NCI-H524 treated with DMSO at 0.1 percent for 48 hours (cell line): ENCODE data around the gene GLDC.

Experiments
- DNase-seq: peaks from one replicate; lab custom pipeline; 2025; lab: John Stamatoyannopoulos, UW

Gene GLDC

GRCh38 chr9:6620353-6620752 is 25.2 kb downstream of the GLDC start:
- DNase-seq: no peak

- no peak for DNase-seq
Measured at GRCh38 chr9:6619909-6620308, 25.6 kb downstream of the GLDC start.

- no peak for DNase-seq
Measured at GRCh38 chr9:6616951-6617602, 28.5 kb downstream of the GLDC start.

GRCh38 chr9:6614489-6614888 is 31.0 kb downstream of the GLDC start:
- no peak for DNase-seq

GRCh38 chr9:6611865-6612264 is 33.7 kb downstream of the GLDC start:
- DNase-seq: no peak

- no peak for DNase-seq
Measured at GRCh38 chr9:6610073-6610472, 35.5 kb downstream of the GLDC start.

- no peak for DNase-seq
Measured at GRCh38 chr9:6609497-6610016, 36.0 kb downstream of the GLDC start.

GRCh38 chr9:6605202-6605601 is 40.3 kb downstream of the GLDC start:
- DNase-seq: no peak

- no peak for DNase-seq
Measured at GRCh38 chr9:6600426-6600825, 45.1 kb downstream of the GLDC start.

- DNase-seq: no peak
Measured at GRCh38 chr9:6600006-6600405, 45.5 kb downstream of the GLDC start.

GRCh38 chr9:6598249-6598725 is 47.2 kb downstream of the GLDC start:
- DNase-seq: no peak

- no peak for DNase-seq
Measured at GRCh38 chr9:6592791-6593190, 52.7 kb downstream of the GLDC start.

- no peak for DNase-seq
Measured at GRCh38 chr9:6592231-6592630, 53.3 kb downstream of the GLDC start.

GRCh38 chr9:6590772-6591384 is 54.7 kb downstream of the GLDC start:
- DNase-seq: no peak

GRCh38 chr9:6590334-6590733 is 55.2 kb downstream of the GLDC start:
- DNase-seq: no peak

GRCh38 chr9:6584881-6585597 is 60.5 kb downstream of the GLDC start:
- DNase-seq: no peak

- DNase-seq: no peak
Measured at GRCh38 chr9:6581253-6581652, 64.3 kb downstream of the GLDC start.

- no peak for DNase-seq
Measured at GRCh38 chr9:6579613-6580012, 65.9 kb downstream of the GLDC start.

GRCh38 chr9:6576987-6577386 is 68.5 kb downstream of the GLDC start:
- no peak for DNase-seq

GRCh38 chr9:6575324-6576034 is 70.0 kb downstream of the GLDC start:
- no peak for DNase-seq

- no peak for DNase-seq
Measured at GRCh38 chr9:6567140-6567591, 78.4 kb downstream of the GLDC start.

- DNase-seq: no peak
Measured at GRCh38 chr9:6566409-6567139, 79.0 kb downstream of the GLDC start.
